Subcutaneous abdominal adipose tissue (tissue), 5 donors: ENCODE data around the gene INPP5A.

Experiments
- H3K27ac ChIP-seq: one replicate; pipeline ENCODE4 v1.7.0; 2013; ENCODE audit warnings: low read depth, mild to moderate bottlenecking, inconsistent platforms, low read length, moderate library complexity
- H3K27me3 ChIP-seq, 5 donors: one replicate each; pipeline ENCODE4 v1.7.0; 2013; ENCODE audit warnings: low read length in 5 of 5, inconsistent platforms in 1 of 5; ENCODE audit not compliant: control insufficient read depth in 5 of 5, insufficient read depth in 4 of 5
- H3K36me3 ChIP-seq, 5 donors: one replicate each; pipeline ENCODE4 v1.7.0; 2013; ENCODE audit warnings: low read length in 5 of 5; ENCODE audit not compliant: control insufficient read depth in 5 of 5, insufficient read depth in 5 of 5
- H3K4me1 ChIP-seq, 5 donors: one replicate each; pipeline ENCODE4 v1.7.0; 2013; ENCODE audit warnings: low read length in 5 of 5, mild to moderate bottlenecking in 3 of 5, moderate library complexity in 1 of 5; ENCODE audit not compliant: control insufficient read depth in 5 of 5, insufficient read depth in 5 of 5
- H3K4me3 ChIP-seq, 5 donors: one replicate each; pipeline ENCODE4 v1.7.0; 2013; ENCODE audit warnings: low read length in 5 of 5, low read depth in 1 of 5
- H3K9ac ChIP-seq, 5 donors: one replicate each; pipeline ENCODE4 v1.7.0; 2013; ENCODE audit warnings: low read length in 5 of 5, mild to moderate bottlenecking in 4 of 5, moderate library complexity in 3 of 5
- H3K9me3 ChIP-seq, 5 donors: one replicate each; pipeline ENCODE4 v1.7.0; 2013; ENCODE audit warnings: low read length in 5 of 5; ENCODE audit not compliant: control insufficient read depth in 5 of 5
- donor health status: healthy.
- donor health status: healthy.
- donor health status: healthy.
- donor health status: healthy.
- donor health status: healthy.

The INPP5A gene

GRCh38 chr10:132711613-132712121, 174.1 kb downstream of the INPP5A start:
- peaks cover 0 to 85% (median 51%) of the 10 kb centered on the region in 5 donors for H3K36me3 ChIP-seq
- H3K9me3 ChIP-seq, result peaks cover 0 to 4% (median 2%) of the 10 kb centered on the region in 5 donors
- H3K27me3 ChIP-seq, result no peaks in the 10 kb centered on the region
- peaks cover 0 to 13% (median 0%) of the 10 kb centered on the region in 5 donors for H3K4me1 ChIP-seq
- no peak overlapping the region for H3K9ac ChIP-seq
- no peak overlapping the region for H3K27ac ChIP-seq
- no peak overlapping the region for H3K4me3 ChIP-seq

- H3K9ac ChIP-seq, result no peak overlapping the region
- peaks cover 0 to 81% (median 51%) of the 10 kb centered on the region in 5 donors for H3K36me3 ChIP-seq
- no peak overlapping the region for H3K27ac ChIP-seq
- no peaks in the 10 kb centered on the region for H3K9me3 ChIP-seq
- H3K4me3 ChIP-seq, result no peak overlapping the region
- H3K27me3 ChIP-seq, result no peaks in the 10 kb centered on the region
- peaks cover 0 to 13% (median 0%) of the 10 kb centered on the region in 5 donors for H3K4me1 ChIP-seq
These were observed 174.7 kb downstream of the INPP5A start for GRCh38 chr10:132712291-132712690.

GRCh38 chr10:132712743-132713142, 175.2 kb downstream of the INPP5A start:
- Histone ChIP-seq H3K27ac (no peak overlapping the region), H3K27me3 (no peaks in the 10 kb centered on the region), H3K4me3 (no peak overlapping the region), H3K9ac (no peak overlapping the region), H3K4me1 (peaks cover 0 to 13% (median 0%) of the 10 kb centered on the region in 5 donors), H3K9me3 (no peaks in the 10 kb centered on the region), H3K36me3 (peaks cover 0 to 77% (median 51%) of the 10 kb centered on the region in 5 donors)

GRCh38 chr10:132713421-132714095, 176.0 kb downstream of the INPP5A start:
- Histone ChIP-seq H3K27ac (no peak overlapping the region), H3K9me3 (no peaks in the 10 kb centered on the region), H3K9ac (no peak overlapping the region), H3K36me3 (peaks cover 0 to 70% (median 44%) of the 10 kb centered on the region in 5 donors), H3K4me3 (peak overlapping the region in 1 of 5 donors; percentile 6), H3K27me3 (no peaks in the 10 kb centered on the region), H3K4me1 (peaks cover 0 to 13% (median 0%) of the 10 kb centered on the region in 5 donors)

- Histone ChIP-seq H3K9ac (no peak overlapping the region), H3K4me1 (peaks cover 0 to 13% (median 0%) of the 10 kb centered on the region in 5 donors), H3K27ac (no peak overlapping the region), H3K27me3 (no peaks in the 10 kb centered on the region), H3K36me3 (peaks cover 0 to 65% (median 42%) of the 10 kb centered on the region in 5 donors), H3K4me3 (peak overlapping the region in 1 of 5 donors; percentile 6), H3K9me3 (no peaks in the 10 kb centered on the region)
These were observed 176.8 kb downstream of the INPP5A start for GRCh38 chr10:132714096-132714985.

- no peak overlapping the region for H3K4me3 ChIP-seq
- no peaks in the 10 kb centered on the region for H3K27me3 ChIP-seq
- peaks cover 0 to 57% (median 39%) of the 10 kb centered on the region in 5 donors for H3K36me3 ChIP-seq
- H3K9me3 ChIP-seq, result no peaks in the 10 kb centered on the region
- no peak overlapping the region for H3K27ac ChIP-seq
- no peak overlapping the region for H3K9ac ChIP-seq
- peaks cover 0 to 13% (median 0%) of the 10 kb centered on the region in 5 donors for H3K4me1 ChIP-seq
These were observed 177.6 kb downstream of the INPP5A start for GRCh38 chr10:132714986-132715775.

GRCh38 chr10:132715776-132716680, 178.4 kb downstream of the INPP5A start:
- Histone ChIP-seq H3K27me3 (no peaks in the 10 kb centered on the region), H3K4me1 (peaks cover 0 to 13% (median 0%) of the 10 kb centered on the region in 5 donors), H3K4me3 (no peak overlapping the region), H3K27ac (no peak overlapping the region), H3K9ac (no peak overlapping the region), H3K9me3 (no peaks in the 10 kb centered on the region), H3K36me3 (peaks cover 0 to 48% (median 35%) of the 10 kb centered on the region in 5 donors)

- Histone ChIP-seq H3K36me3 (peaks cover 0 to 40% (median 27%) of the 10 kb centered on the region in 5 donors), H3K27ac (no peak overlapping the region), H3K4me1 (peaks cover 0 to 13% (median 0%) of the 10 kb centered on the region in 5 donors), H3K27me3 (no peaks in the 10 kb centered on the region), H3K9ac (no peak overlapping the region), H3K4me3 (no peak overlapping the region), H3K9me3 (no peaks in the 10 kb centered on the region)
These were observed 179.3 kb downstream of the INPP5A start for GRCh38 chr10:132716691-132717490.
